Esophagus muscularis mucosa (tissue), 4 donors: ENCODE measurements around the gene SHB. TPM values are rescaled to one million over a fixed set of nuclear protein-coding genes. Genes with fewer than 3 reads are reported as not detected.

Experiments
- DNase-seq: peaks from one replicate; pipeline ENCODE4 v3.0.0-alpha.2; 2017; ENCODE audit errors: extremely low spot score
- H3K27ac ChIP-seq, 4 donors: fragments of 200-600 bp; sonication (generic); replicated peaks in 1 of 4; 1 replicate in 3 of 4; 2 replicates in 1 of 4; pipeline ENCODE4 v1.5.1; 2016 to 2019; ENCODE audit warnings: mild to moderate bottlenecking in 1 of 4
- H3K27me3 ChIP-seq, 4 donors: fragments of 200-600 bp; sonication (generic); one replicate each; pipeline versions ENCODE4 v1.5.1 to v1.6.0; 2016 to 2019
- H3K36me3 ChIP-seq, 4 donors: fragments of 200-600 bp; sonication (generic); one replicate each; pipeline ENCODE4 v1.5.1; 2016 to 2019
- H3K4me1 ChIP-seq, 4 donors: fragments of 200-600 bp; sonication (generic); one replicate each; pipeline ENCODE4 v1.5.1; 2016 to 2019
- H3K4me3 ChIP-seq, 4 donors: fragments of 200-600 bp; sonication (generic); 1 replicate in 2 of 4; 2 replicates in 2 of 4; pipeline ENCODE4 v1.5.1; 2016 to 2019; ENCODE audit warnings: mild to moderate bottlenecking in 4 of 4, moderate library complexity in 1 of 4
- H3K9me3 ChIP-seq, 4 donors: fragments of 200-600 bp; sonication (generic); 1 replicate in 3 of 4; 2 replicates in 1 of 4; pipeline ENCODE4 v1.5.1; 2016 to 2019
- CTCF ChIP-seq, 3 experiments: fragments of 200-600 bp in 2 of 3; fragments of 450-650 bp in 1 of 3; sonication (generic) in 2 of 3; IDR thresholded peaks; one replicate each; pipeline ENCODE4 v1.5.1; 2017 to 2019; ENCODE audit warnings: antibody characterized with exemption in 3 of 3, mild to moderate bottlenecking in 2 of 3, moderate library complexity in 1 of 3
- EP300 ChIP-seq: sonication (generic); formaldehyde crosslinking; IDR thresholded peaks from one replicate; pipeline ENCODE4 v1.6.1; 2017; ENCODE audit warnings: antibody characterized with exemption
- POLR2A ChIP-seq: fragments of 450-650 bp; IDR thresholded peaks from one replicate; pipeline ENCODE4 v1.6.1; 2017; ENCODE audit warnings: antibody characterized with exemption, moderate library complexity, mild to moderate bottlenecking, low read depth
- POLR2AphosphoS5 ChIP-seq, 2 donors: sonication (generic); formaldehyde crosslinking; IDR thresholded peaks; one replicate each; pipeline ENCODE4 v1.6.1; 2017; ENCODE audit warnings: antibody characterized with exemption in 2 of 2
- WGBS: methylation state at CpG from one replicate; pipeline ENCODE4 v1.1.5; 2018; 5-methylcytosine and 5-hydroxymethylcytosine counted together
- intact Hi-C: fragments of 100-400 bp; cut with DNase I; formaldehyde crosslinking; loops from one replicate; pipeline ENCODE4 v1.15.1; 2023
- total RNA-seq, 4 donors: library from RNA; depleted of rRNA; stranded (reverse); fragments of >200 nt; gene quantifications; one replicate each; pipeline versions ENCODE4 v1.1.0 to v1.2.1, GENCODE V29; 2016

The SHB gene
- total RNA-seq, 4 donors from 2014 or later, result 16.6 to 21.2 (median 21.0) TPM

GRCh38 chr9:37984278-37984671 is 84.8 kb downstream of the SHB start:
- H3K9me3 ChIP-seq, result no peaks in the 10 kb centered on the region
- no peaks in the 10 kb centered on the region for H3K36me3 ChIP-seq
- H3K4me3 ChIP-seq, result no peak overlapping the region
- 92% methylated on average over 5 of the region's 5 CpGs for WGBS
- no peaks in the 10 kb centered on the region for H3K27me3 ChIP-seq
- no peak overlapping the region for H3K27ac ChIP-seq
- H3K4me1 ChIP-seq, result peaks cover 13 to 40% (median 24%) of the 10 kb centered on the region in 4 donors
- TF ChIP-seq POLR2AphosphoS5 (IDR thresholded peaks at IDR 0.05), result no peak
- TF ChIP-seq EP300, result no peak
- no peak for TF ChIP-seq CTCF (IDR thresholded peaks at IDR 0.05)
- DNase-seq, result no peak
- intact Hi-C loops, result no loop called here

GRCh38 chr9:37983381-37984067 is 85.5 kb downstream of the SHB start:
- no peaks in the 10 kb centered on the region for H3K27me3 ChIP-seq
- TF ChIP-seq POLR2A (no peak), POLR2AphosphoS5 (IDR thresholded peaks at IDR 0.05) (no peak), EP300 (no peak), CTCF (IDR thresholded peaks at IDR 0.05) (no peak)
- no peaks in the 10 kb centered on the region for H3K36me3 ChIP-seq
- no peak for DNase-seq
- H3K4me3 ChIP-seq, result no peak overlapping the region
- WGBS, result 96% methylated on average over 6 of the region's 12 CpGs
- H3K27ac ChIP-seq, result no peak overlapping the region
- intact Hi-C loops, result no loop called here
- peaks cover 13 to 32% (median 24%) of the 10 kb centered on the region in 4 donors for H3K4me1 ChIP-seq
- H3K9me3 ChIP-seq, result no peaks in the 10 kb centered on the region

GRCh38 chr9:37979844-37980243 is 89.2 kb downstream of the SHB start:
- Histone ChIP-seq H3K9me3 (no peaks in the 10 kb centered on the region), H3K27me3 (no peaks in the 10 kb centered on the region), H3K4me3 (no peak overlapping the region), H3K27ac (no peak overlapping the region), H3K36me3 (no peaks in the 10 kb centered on the region), H3K4me1 (peaks cover 8 to 19% (median 16%) of the 10 kb centered on the region in 4 donors)
- 93% methylated on average over 5 of the region's 5 CpGs for WGBS
- TF ChIP-seq POLR2AphosphoS5 (IDR thresholded peaks at IDR 0.05), result no peak
- no peak for TF ChIP-seq POLR2A
- no peak for TF ChIP-seq CTCF (IDR thresholded peaks at IDR 0.05)
- no peak for TF ChIP-seq EP300
- intact Hi-C loops, result no loop called here
- no peak for DNase-seq

- TF ChIP-seq CTCF (IDR thresholded peaks at IDR 0.05), result no peak
- TF ChIP-seq POLR2A, result no peak
- no peak for TF ChIP-seq EP300
- no peak for TF ChIP-seq POLR2AphosphoS5 (IDR thresholded peaks at IDR 0.05)
- intact Hi-C loops, result no loop called here
- no peak overlapping the region for H3K4me3 ChIP-seq
- DNase-seq, result no peak
- H3K27me3 ChIP-seq, result no peaks in the 10 kb centered on the region
- WGBS, result 93% methylated on average over 3 of the region's 3 CpGs
- H3K9me3 ChIP-seq, result no peaks in the 10 kb centered on the region
- no peak overlapping the region for H3K27ac ChIP-seq
- H3K36me3 ChIP-seq, result peaks cover 0 to 8% (median 5%) of the 10 kb centered on the region in 4 donors
- peaks cover 0 to 14% (median 10%) of the 10 kb centered on the region in 4 donors for H3K4me1 ChIP-seq
These were observed 90.0 kb downstream of the SHB start for GRCh38 chr9:37978983-37979382.

- H3K27ac ChIP-seq, result no peak overlapping the region
- no peak overlapping the region for H3K4me3 ChIP-seq
- 71% methylated on average over 6 of the region's 6 CpGs for WGBS
- TF ChIP-seq POLR2AphosphoS5 (IDR thresholded peaks at IDR 0.05) (no peak), EP300 (no peak)
- H3K4me1 ChIP-seq, result peaks cover 0 to 14% (median 10%) of the 10 kb centered on the region in 4 donors
- peaks cover 0 to 13% (median 10%) of the 10 kb centered on the region in 4 donors for H3K36me3 ChIP-seq
- DNase-seq, result no peak
- H3K9me3 ChIP-seq, result no peaks in the 10 kb centered on the region
- H3K27me3 ChIP-seq, result no peaks in the 10 kb centered on the region
- intact Hi-C loops, result no loop called here
These were observed 90.6 kb downstream of the SHB start for GRCh38 chr9:37978481-37978864.
